NK-92 (cell line): ENCODE results near the gene MRPL2.

Experiments used
- DNase-seq: peaks from one replicate; lab custom pipeline; 2025; ENCODE audit not compliant: unreplicated experiment; lab: John Stamatoyannopoulos, UW

The MRPL2 gene

DNA sequence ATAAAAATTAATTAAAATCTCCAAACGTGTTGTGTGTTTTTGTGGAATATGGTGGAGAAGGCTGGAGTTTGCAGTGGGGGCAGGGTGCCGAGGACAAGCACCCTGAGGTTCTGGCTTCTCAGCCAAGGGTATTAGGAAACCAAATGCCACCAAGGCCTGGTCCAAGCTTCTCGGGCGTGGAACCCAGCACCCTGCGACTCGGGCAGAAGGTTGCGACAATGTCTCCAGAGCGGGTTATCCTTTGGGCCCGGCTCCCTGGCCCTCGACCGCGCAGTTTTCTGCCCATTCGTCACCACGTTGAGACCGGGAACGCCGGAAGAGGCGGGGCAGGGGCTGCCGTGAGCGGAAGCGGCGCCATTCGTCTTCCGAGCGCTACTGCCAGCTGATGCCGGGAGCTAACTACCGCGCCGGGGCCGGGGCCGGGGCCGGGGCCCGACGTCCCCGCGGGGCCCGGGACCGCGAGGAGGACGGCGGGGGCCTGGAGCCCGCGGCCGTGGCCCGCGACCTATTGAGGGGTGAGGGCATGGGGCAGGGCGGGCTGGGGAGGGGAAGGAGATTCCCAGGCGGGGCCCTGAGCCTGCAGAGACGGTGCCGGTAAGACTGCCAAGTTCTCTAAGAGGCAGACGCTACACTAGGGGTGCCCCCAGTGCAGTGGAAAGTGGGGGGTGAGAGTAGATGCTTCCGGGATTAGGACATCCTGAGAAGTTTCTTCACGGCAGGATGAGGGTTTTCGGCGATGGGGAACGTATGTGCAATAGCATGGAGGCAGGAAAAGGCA is 37.8 kb downstream of the MRPL2 start, which contains the start of gene RRP36:
TSS of gene RRP36 (plus strand) at position 354 of the 778 bp plus-strand sequence. CDS start at position 386, 32 bp downstream.
- DNase-seq, result no peak

DNA sequence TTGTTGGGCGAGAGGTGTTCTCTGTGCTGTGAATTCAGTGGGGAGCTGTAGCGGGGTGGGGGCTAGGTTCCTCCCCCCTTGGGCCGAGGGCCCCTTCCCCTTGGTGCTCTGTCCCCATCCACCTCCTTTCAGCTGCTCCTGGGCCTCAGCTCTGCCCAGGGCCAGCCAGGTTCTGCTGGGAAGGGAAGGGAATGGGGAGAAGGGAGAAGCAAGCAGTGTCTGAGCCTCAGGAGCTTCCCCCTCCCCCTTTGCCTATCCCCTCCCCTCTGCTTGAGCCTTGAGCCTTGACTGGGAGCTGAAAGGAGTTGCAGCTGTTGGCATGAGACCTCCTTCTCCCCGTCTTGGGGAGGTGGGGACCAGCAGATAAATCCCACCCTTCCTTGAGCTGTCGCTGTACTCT is 38.4 kb downstream of the MRPL2 start:
- DNase-seq, result no peak

DNA sequence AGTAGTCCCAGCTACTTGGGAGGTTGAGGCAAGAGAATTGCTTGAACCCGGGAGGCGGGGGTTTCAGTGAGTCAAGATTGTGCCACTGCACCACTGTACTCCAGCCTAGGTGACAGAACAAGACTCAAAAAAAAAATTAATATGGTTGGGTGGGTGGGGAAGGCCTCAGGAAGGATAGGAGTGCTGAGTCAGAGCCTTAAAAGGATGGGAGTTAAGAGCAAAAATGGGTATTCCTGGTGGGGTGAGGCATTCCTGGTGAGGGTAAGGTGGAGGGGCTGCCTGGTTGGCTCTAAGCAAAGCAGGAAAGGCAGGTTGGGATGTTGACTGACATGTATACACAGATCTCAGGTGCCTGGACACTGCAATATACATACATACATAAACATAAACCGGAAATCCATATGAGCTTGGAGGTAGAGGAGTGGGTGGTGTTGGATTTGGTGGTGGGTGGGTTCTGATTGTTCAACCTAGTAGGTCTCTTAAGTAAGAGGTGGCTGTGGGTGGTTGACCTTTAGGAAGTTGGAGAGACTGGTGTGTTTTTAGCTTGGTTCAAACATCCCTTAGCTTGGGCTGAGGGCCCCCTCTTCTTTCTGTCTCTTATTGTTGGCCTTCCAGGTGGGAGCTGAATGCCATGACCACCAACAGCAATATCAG is 39.1 kb downstream of the MRPL2 start:
- no peak for DNase-seq

DNA sequence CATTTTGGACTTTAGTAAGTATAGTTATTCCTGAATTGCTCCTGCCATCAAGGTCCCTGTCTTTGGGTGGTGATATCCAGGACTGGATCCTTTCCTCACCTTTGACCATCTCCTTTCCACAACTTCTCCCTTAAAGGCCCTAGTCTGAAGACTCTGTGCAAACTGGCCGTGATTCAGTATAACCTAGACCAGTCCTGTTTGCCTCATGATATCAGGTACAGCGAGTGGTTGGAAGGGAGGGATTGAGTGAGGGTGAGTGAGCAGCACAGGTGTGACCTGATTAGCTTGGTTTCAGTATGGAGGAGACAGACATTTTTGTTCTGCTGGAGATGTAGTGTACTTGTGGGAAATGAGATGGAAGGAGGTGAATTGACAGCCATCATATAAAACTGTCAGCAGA is 40.1 kb downstream of the MRPL2 start:
- no peak for DNase-seq

DNA sequence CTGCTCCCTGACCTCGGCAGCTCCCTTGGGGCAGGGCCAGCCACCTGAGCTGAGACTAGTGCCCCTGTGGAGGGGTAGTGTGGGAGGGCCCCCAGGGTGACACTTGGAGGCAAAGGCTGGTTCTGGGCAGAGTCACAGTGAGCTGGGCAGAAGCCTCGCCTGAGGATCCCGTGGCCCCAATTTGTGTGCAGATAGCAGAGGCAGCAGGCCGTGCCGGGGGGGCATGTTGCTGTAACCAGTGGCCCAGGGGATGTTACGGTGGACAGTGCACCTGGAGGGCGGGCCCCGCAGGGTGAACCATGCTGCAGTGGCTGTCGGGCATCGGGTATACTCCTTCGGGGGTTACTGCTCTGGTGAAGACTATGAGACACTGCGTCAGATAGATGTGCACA is 42.3 kb downstream of the MRPL2 start:
- no peak for DNase-seq

DNA sequence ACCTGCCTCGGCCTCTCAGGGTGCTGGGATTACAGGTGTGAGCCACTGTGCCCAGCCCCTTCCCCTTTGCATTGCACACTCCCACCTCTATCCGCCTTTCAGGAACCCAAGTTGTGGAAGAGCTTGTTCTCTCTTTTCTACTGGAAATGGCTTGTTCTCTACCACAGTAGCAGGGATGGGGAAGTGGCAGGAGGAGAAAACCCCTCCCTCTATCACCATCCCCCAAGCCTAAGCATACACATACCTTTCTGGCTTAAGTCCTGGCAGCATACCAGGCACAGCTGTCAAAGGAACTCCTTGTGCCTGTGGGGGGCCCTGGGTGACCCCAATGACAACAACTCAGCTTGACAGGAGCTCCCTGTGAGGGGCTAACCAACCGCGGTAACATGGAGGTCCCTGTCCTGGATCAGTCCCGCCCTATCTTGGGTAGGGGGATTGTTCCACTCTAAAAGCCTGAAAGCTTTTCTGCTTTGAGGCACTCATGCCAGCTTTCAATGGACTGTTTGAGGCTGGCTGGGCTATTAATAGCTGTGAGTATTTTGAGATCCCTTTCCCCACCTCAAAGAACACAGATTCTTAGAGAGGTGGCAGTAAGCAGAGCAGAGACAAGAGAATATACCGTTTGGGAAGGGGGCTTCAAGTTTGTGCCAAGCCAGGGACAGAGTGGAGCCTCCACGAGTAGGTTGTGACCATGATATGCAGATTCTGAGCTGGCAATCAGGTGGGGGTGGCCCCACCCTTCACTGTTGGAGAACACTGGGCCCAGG is 42.9 kb downstream of the MRPL2 start:
- DNase-seq, result no peak

DNA sequence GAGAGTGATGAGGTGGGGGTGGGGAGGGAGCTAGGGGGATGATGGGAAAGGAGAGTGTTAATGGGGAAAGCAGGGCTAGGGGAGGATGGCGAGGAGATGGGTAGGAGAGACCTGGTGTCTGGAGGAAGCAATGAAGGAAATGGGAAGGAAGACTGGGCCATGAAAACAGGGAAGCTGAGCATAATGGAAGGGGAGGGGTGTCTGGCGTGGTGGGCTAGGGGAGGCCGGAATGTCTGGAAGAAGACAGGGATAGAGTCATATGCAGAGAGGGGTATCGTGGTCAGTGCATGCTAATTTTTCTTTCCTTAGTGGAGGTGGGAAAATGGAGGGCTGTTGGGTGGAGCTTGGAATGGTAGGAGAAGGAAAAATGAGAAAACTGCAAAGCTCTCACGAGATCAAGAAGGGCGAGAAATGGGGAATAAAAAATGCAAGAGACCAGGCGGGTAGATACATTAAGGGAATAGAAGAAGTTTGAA is 44.8 kb downstream of the MRPL2 start:
- no peak for DNase-seq

DNA sequence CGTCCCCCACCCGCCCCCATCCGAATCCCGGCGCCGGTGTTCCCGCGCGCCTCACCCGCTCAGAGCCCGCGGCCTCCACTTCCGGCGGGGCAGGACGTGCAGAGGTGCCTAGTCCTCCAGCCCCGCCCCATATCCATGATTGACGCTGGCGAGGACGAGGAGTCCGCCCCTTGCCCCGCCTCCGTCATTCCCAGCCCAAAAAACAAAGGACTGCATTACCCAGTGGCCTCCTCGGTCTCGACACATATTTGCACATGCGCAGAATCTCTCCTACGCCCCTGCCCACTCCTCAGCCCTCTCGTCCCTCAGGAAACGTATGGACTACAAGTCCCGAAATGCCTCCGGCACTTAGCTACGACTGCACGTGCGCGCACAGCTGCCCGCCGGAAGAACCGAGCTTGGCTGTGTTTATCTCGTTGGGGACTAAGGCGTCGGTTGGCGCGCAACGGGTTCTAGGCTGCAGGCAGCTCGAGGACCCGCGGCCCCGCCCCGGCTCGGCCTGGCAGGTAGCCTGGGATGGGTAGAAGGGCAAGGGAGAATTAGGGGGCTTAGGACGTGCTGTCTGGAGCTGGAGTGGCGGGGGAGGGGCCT is 45.3 kb downstream of the MRPL2 start, which contains the start of the genes KLHDC3 and MEA1:
TSS of gene KLHDC3 (plus strand) at position 407 of the 591 bp plus-strand sequence. CDS start 2,944 bp downstream, outside the sequence.
TSS of gene MEA1 (minus strand) at position 104 of the 591 bp plus-strand sequence. CDS start 133 bp downstream, outside the sequence.
- peak; percentile 92 for DNase-seq

DNA sequence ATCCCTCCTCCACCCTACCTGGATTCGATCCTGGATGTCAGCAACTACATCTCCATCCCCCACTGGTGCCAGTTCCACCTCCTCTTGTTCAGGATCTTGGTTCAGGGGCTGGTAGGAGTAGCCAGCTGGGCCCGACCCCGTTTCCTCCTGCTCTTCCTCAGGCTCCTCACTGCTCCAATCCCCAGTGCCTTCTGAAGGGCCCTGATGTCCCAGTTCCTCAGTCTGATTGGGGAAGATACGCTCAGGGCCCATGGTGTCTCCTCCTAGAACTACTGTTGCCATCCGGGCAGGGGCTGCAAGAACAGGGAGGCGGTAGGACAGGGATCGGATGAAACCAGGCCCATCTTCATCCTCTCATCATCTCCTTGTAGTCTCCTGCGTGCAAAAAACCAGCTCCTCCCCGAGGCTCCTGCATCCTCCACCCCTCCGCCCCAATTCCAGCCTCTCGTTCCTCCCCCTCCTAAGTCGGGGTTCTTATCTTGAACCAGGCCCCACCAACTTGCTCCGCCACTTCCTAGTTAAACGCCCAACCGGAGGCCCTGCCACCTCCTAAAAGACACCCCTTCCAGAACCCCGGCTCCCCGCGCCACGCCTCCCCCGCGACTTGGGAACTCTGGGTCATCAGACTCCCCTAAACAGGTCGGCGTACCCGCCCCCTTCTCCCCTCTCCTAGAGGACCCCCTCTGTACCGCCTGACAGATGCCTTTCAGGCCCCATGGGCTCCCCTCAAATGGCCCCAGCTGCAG is 46.0 kb downstream of the MRPL2 start:
- no peak for DNase-seq

DNA sequence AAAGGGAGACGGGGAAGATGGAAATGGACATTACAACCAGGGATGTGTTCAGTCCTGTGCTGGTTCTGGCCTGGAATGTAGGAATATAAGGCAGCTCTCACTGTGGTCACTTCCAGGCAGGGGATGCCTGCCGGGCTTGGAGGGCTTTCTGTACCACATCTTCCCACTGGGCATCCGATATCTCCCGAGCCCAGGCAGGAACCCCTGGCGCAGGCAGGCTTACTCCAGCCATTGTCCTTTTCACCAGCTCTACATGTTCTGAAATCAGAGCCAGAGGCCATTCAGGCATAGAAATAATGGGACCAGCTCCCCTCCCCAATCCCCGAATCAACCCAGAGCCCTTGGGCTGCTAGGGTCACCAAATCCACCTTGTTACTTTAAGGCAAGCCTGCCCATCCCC is 46.9 kb downstream of the MRPL2 start:
- no peak for DNase-seq

DNA sequence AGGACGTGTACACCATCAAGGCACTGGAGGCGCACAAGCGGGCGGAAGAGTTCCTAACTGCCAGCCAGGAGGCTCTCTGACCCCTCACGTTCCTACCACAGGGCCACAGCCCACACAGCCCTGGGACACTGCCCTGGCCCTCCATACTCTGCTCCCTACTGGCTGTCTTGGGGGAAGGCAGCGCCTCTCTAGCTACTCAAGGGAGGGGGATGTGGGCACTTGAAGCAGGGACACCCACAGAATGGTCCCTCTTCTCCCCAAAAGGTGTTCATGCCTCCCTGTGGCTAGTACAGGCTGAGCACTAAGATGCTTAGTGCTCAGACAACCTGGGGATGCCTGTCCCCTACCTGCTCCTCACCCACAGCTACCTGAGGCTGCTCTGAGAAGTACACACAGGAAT is 48.0 kb downstream of the MRPL2 start:
- no peak for DNase-seq

DNA sequence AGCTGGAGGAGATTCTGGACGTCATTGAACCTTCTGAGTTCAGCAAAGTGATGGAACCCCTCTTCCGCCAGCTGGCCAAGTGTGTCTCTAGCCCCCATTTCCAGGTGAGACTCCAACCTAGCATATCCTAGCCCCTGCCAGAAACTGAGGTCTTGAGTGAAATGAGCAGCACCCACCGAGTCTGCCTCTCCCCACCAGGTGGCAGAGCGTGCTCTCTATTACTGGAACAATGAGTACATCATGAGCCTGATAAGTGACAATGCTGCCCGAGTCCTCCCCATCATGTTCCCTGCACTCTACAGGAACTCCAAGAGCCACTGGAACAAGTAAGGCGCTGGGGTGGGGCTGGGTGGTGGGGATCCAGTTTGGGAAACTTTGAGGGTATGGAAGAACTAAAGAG is 50.1 kb downstream of the MRPL2 start:
- no peak for DNase-seq

DNA sequence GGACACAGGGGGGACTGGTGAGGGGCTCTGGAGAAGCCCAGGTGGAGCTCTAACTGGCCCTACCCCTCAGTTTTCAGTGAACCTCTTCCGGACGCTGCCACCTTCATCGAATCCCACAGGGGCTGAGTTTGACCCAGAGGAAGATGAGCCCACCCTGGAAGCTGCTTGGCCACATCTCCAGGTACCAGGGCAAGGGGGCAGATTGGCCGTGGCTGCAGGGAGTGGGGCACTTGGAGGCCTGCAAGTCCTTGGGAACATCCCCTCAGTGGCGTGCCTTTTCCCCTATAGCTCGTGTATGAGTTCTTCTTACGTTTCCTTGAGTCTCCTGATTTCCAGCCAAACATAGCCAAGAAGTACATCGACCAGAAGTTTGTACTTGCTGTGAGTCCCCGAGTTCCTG is 52.1 kb downstream of the MRPL2 start:
- DNase-seq, result no peak

DNA sequence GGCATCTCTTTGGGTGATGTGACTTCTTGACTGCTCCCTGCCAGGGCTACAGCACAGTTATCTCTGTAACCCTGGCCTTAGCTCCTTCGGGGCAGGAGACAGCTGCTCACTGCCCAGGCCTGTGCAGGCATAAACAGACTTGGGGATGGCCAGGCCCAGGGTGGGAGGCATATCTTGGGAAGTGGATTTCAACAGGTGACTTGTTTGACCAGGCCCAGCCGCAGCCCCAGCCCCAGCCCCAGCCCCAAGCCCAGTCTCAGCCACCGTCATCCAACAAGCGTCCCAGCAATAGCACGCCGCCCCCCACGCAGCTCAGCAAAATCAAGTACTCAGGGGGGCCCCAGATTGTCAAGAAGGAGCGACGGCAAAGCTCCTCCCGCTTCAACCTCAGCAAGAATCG is 53.0 kb downstream of the MRPL2 start:
- DNase-seq, result no peak

DNA sequence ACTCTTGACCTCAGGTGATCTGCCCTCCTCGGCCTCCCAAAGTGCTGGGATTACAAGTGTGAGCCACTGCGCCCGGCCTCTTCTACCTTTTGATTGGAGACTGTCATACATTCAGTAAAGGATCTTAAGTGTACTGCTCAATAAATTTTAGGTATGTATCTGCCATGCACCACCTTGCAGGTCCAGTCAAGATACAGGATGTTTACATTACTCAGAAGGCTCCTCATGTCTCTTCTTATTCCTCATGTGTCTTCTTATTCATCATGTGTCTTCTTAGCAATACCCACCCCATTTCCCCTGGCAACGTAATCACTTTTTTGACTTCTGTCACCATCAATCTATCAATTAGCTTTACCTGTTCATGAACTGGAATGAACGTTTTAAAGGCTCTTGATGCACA is 53.4 kb downstream of the MRPL2 start:
- DNase-seq, result no peak
